Measurements from ENCODE around the gene PTMA.
"Not testable (repeated sequence)": the region's sequence is repeated elsewhere in the genome, so short reads cannot be mapped to it uniquely, and the experiment has no call there.

PTMA gene

DNA sequence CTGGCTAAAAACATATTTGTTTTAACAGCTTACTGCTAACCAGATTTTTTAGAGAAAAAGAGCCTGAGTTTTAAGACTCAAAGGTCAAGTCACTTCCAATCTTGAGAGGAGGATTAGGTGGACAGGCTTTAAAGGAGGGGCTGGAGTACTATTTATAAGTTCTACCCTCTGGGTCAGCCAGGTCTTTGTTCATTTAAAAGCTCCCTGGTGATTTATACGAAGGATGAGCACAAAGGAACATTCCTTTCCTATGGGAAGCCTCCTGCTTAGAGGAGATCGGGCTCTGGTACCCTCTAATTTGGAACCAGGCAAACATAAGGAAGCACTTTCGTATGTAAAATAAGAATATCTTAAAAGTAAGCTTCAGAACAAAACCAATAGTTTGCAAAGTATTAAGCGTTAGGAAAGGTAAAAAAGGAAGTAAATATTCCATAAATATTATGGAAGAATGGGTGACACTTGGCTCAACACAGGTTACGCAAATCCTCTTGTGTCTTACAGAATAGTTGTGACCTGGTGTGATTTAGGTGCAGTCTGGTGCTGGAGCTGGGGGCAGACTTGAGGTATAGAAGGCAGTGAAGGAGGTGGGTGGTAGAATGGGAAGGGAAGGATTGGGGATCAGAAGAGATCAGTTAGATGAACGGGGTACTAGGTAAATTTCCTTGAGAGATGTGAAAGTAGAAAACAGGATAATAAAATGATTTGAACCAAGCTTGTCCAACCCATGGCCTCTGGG is 37.1 kb downstream of the PTMA start:
- H3K27me3 Mint-ChIP-seq = no peaks in the 10 kb centered on the region
- no peak for ATAC-seq
- peaks cover 5% of the 10 kb centered on the region for H3K4me1 Mint-ChIP-seq
- H3K27ac Mint-ChIP-seq = no peak overlapping the region
- no peak overlapping the region for H3K4me3 Mint-ChIP-seq
- no peaks in the 10 kb centered on the region for H3K9me3 Mint-ChIP-seq
- H3K36me3 Mint-ChIP-seq = peaks cover under 1% of the 10 kb centered on the region

DNA sequence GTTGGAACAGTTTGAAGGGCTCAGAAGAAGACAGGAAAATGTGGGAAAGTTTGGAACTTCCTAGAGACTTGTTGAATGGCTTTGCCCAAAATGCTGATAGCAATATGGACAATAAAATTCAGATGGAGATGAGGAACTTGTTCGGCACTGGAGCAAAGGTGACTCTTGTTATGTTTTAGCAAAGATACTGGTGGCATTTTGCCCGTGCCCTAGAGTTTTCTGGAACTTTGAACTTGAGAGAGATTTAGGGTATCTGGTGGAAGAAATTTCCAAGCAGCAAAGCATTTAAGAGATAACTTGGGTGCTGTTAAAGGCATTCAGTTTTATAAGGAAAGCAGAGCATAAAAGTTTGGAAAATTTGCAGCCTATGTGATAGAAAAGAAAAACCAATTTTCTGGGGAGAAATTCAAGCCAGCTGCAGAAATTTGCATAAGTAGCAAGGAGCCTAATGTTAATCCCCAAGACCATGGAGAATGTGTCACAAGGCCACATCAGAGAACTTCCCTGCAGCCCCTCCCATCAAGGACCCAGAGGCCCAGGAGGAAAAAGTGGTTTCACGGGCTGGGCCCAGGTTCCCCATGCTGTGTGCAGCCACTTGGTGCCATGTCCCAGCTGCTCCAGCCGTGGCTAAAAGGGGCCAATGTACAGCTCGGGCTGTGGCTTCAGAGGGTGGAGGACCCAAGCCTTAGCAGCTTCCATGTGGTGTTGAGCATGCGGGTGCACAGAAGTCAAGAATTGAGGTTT is 40.0 kb downstream of the PTMA start:
- ATAC-seq, H3K27ac Mint-ChIP-seq, H3K36me3 Mint-ChIP-seq, H3K4me1 Mint-ChIP-seq, H3K27me3 Mint-ChIP-seq, H3K4me3 Mint-ChIP-seq, H3K9me3 Mint-ChIP-seq: not testable (repeated sequence)

DNA sequence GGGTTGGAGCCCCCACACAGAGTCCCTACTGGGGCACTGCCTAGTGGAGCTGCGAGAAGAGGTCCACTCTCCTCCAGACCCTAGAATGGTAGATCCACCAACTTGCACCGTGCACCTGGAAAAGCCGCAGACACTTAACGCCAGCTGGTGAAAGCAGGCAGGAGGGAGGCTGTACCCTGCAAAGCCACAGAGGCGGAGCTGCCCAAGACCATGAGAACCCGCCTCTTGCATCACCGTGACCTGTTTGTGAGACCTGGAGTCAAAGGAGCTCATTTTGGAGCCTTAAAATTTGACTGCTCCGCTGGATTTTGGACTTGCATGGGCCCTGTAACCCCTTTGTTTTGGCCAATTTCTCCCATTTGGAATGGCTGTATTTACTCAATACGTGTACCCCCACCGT is 40.7 kb downstream of the PTMA start:
- not testable (repeated sequence) for H3K9me3 Mint-ChIP-seq, H3K27ac Mint-ChIP-seq, ATAC-seq, H3K4me3 Mint-ChIP-seq, H3K36me3 Mint-ChIP-seq, H3K27me3 Mint-ChIP-seq, H3K4me1 Mint-ChIP-seq

DNA sequence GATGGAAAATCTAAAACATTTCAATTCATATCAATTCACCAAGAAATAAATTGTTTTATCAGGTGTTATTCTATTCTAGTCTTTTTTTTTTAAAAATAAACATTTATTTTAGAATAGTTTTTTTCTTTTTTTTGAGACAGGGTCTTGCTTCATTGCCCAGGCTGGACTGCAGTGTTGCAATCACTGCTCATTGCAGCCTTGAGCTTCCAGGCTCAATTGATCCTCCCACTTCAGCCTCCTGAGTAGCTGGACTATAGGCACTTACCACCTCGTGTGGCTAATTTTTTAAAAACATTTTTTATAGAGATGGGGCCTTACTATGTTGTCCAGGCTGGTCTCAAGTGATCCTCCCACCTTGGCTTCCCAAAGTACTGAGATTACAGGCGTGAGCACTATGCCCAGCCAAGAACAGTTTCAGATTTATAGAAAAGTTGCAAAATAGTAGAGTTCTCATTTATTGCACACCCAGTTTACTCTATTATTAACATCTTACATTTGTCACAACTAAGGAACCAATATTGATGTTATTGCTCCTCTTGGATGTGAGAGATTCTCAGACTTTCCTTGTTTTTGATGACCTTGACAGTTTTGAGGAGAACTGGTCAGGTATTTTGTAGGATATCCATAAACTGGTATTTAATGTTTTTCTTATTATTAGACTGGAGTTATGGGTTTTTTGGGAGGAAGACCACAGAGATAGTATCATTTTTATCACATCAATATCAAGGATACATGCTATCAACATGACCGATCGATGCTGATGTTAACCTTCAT is 42.9 kb downstream of the PTMA start:
- no peaks in the 10 kb centered on the region for H3K9me3 Mint-ChIP-seq
- no peaks in the 10 kb centered on the region for H3K36me3 Mint-ChIP-seq
- no peak overlapping the region for H3K4me3 Mint-ChIP-seq
- ATAC-seq = no peak
- H3K27ac Mint-ChIP-seq = no peak overlapping the region
- H3K27me3 Mint-ChIP-seq = no peaks in the 10 kb centered on the region
- H3K4me1 Mint-ChIP-seq = peaks cover 5% of the 10 kb centered on the region

DNA sequence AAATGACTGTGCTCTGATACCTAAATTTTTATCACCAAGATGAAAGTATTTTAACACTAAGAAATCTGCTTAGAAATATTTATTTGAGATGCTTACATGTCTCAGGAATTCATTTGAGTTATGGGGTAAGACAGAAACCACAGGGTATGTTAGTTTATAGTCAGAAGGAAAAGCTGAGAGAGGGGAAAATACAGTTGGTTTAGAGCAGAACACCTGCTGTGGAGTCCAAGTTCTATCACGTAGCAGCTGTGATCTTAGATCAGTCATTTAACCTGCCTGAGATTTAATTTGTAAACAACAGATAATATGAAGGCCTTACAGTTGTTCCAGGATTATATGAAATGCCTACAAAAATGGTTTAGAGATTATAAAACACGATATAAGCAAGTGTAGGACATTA is 43.7 kb downstream of the PTMA start:
- Mint-ChIP-seq H3K27ac (no peak overlapping the region), H3K9me3 (no peaks in the 10 kb centered on the region), H3K27me3 (no peaks in the 10 kb centered on the region), H3K4me1 (peaks cover 5% of the 10 kb centered on the region), H3K36me3 (no peaks in the 10 kb centered on the region), H3K4me3 (no peak overlapping the region)
- no peak for ATAC-seq

DNA sequence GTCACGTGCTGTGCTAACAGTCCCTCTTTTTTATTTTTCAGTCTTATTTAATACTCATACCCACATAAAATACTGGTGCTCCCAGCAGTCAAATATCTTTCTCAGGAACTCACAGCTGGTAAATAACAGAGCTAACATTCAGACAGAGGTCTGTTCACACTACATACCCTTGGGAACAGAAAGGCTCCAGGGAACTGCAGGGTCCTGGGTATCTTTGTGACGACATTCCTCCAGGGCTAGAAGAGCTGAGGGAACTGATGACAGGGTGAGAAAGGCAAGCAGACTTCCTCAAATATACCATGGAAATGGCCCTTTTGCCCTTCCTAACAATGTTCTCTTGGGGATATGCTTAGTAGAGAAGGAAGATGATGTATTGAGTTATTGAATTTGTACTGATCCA is 53.4 kb downstream of the PTMA start:
- Mint-ChIP-seq H3K27ac (no peak overlapping the region), H3K4me1 (peaks cover 7% of the 10 kb centered on the region), H3K36me3 (no peaks in the 10 kb centered on the region), H3K9me3 (no peaks in the 10 kb centered on the region), H3K27me3 (no peaks in the 10 kb centered on the region), H3K4me3 (no peak overlapping the region)
- no peak for ATAC-seq

Measured in stimulated activated memory B cell treated with anti-CD40 and anti-IgM and Interleukin-4, amounts not matched to agents 10 μg/mL and 1 μg/mL and 100 μg/mL, for 72 hours (primary cell).